ENCODE results near the gene CUEDC1. TPM values are rescaled to one million over a fixed set of nuclear protein-coding genes. Genes with fewer than 3 reads are reported as not detected.

Gene CUEDC1
- total and polyA plus RNA-seq, 9 of the 15 experiments (the other 6 are each of a cell fraction or from before 2014, with no cell fraction given): 0.20 to 4.1 (median 1.6) TPM; not detected in 1

DNA sequence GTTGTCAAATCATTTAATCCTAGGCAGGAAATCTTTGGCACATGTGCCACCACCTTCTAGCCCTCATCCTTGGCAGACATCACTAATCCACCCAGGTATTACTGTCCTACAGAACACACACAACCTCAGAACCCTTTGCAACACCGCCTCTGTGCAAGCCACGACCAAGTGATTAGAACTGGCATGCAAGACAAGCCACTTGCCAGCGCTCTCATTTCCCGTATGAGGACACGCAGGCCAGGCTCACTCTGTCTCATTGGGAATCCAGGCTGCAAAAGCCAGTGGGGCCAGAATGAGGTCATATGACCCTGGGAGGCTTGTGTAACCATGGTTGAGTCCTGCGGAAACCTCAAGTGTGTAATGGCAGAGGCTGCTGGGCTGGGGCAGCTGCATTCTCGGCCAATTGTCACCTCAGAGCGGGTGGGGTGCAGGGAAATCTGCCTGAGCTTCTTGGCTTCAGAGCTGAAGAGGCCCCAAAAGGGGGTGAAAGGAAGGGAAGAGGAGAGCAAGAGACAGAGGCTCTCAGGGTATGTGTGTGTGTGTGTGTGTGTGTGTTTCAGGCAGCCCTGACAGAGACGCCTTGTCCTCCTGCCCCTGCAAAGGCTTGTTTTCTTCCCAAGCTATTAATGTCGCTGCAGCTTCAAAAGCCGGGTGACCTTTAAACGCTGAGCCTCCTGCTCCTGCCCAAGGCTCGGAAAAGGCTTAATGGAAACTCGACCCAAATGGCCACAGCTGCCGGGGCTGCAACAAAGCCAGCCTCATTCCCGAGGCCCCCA lies 62.2 kb downstream of the CUEDC1 start:
- Histone ChIP-seq H3K4me3 (no peak overlapping the region), H4K20me1 (replicated peaks; ENCODE audit: control insufficient read depth, insufficient read depth, low read length) (no peaks in the 10 kb centered on the region; the same call in none of the 2 replicates), H3K4me1 (replicated peaks in 1 of 2; ENCODE audit: control insufficient read depth in 2 of 2, insufficient read depth in 2 of 2, low read length in 2 of 2) (peaks cover 0 to 8% of the 10 kb centered on the region in 2 experiments; a peak in 2 of 5 replicates), H3K36me3 (ENCODE audit: control insufficient read depth, insufficient read depth, low read length) (no peaks in the 10 kb centered on the region), H3K9me3 (replicated peaks; ENCODE audit: control insufficient read depth, insufficient read depth, low read depth, low read length) (no peaks in the 10 kb centered on the region), H3K4me2 (ENCODE audit: insufficient read depth, low read length) (no peak overlapping the region), H3K9me1 (ENCODE audit: control insufficient read depth, insufficient read depth, low read length) (peaks cover 4% of the 10 kb centered on the region), H2AFZ (ENCODE audit: low read depth, low read length) (no peak overlapping the region), H3K79me2 (ENCODE audit: control insufficient read depth, insufficient read depth, low read length) (no peaks in the 10 kb centered on the region), H3K27ac (ENCODE audit: extremely low read depth, low read depth, low read length) (no peak overlapping the region), H3K9ac (ENCODE audit: insufficient read depth in 1 of 2, low read depth in 2 of 2, low read length in 2 of 2) (peak overlapping the region in 1 of 2 experiments; percentile 47; a peak in 1 of 4 replicates), H3K27me3 (ENCODE audit: control insufficient read depth in 2 of 2, insufficient read depth in 2 of 2, low read length in 2 of 2) (peaks cover 5 to 47% of the 10 kb centered on the region in 2 experiments)
- in situ Hi-C loops (cut with MboI) (no loop called here), intact Hi-C loops (cut with micrococcal nuclease) (loop anchor here (1.0 to 10.0 kb wide), 3 partner anchors 34 to 222 kb away; no protein-coding TSS in a partner anchor)
- peak in 1 of 4 experiments; percentile 11 for DNase-seq (ENCODE audit: extremely low read depth in 1 of 4, low spot score in 3 of 4)
- 25% methylated on average over 16 of the region's 16 CpGs for WGBS (ENCODE audit: insufficient coverage, low coverage, missing lambda C conversion rate)
- no TSS peak for BruUV-seq (replicated peaks)
- ChIA-PET CTCF (ENCODE audit: low intra/inter-chr PET ratio) (interaction anchor here (0.6 to 1.3 kb wide), 2 partner anchors 102 to 106 kb away, joined by 4 read pairs; no protein-coding TSS in a partner anchor), POLR2A (interaction anchor here (0.6 to 1.3 kb wide), 5 partner anchors 75 to 1417 kb away, joined by 3 to 5 read pairs (median 4); no protein-coding TSS in a partner anchor)
- peak; percentile 19 for FAIRE-seq
- ATAC-seq: peak; percentile 33
- TF ChIP-seq CC2D1A (IDR thresholded peaks at IDR 0.05) (peak; percentile 6; the same call in 1 of the 2 replicates), ARHGAP35 (IDR thresholded peaks at IDR 0.05; ENCODE audit: partially characterized antibody) (no peak), ZNF23 (CRISPR knock-in tag; IDR thresholded peaks at IDR 0.05) (peak; percentile 66; the same call in 1 of the 2 replicates), CHD2 (IDR thresholded peaks at IDR 0.05; ENCODE audit: low read depth, low read length) (0 out of 2 replicates have a peak, but pooled peaks have one; percentile 4), CTBP1 (IDR thresholded peaks at IDR 0.05; ENCODE audit: borderline replicate concordance) (0 out of 2 replicates have a peak, but pooled peaks have one; percentile 5), HOXB6 (CRISPR knock-in tag; IDR thresholded peaks at IDR 0.05; ENCODE audit: borderline replicate concordance) (no peak), ZBTB17 (CRISPR knock-in tag; IDR thresholded peaks at IDR 0.05) (peak; percentile 87; the same call in 1 of the 2 replicates)
- TF ChIP-seq, protein P1, sequence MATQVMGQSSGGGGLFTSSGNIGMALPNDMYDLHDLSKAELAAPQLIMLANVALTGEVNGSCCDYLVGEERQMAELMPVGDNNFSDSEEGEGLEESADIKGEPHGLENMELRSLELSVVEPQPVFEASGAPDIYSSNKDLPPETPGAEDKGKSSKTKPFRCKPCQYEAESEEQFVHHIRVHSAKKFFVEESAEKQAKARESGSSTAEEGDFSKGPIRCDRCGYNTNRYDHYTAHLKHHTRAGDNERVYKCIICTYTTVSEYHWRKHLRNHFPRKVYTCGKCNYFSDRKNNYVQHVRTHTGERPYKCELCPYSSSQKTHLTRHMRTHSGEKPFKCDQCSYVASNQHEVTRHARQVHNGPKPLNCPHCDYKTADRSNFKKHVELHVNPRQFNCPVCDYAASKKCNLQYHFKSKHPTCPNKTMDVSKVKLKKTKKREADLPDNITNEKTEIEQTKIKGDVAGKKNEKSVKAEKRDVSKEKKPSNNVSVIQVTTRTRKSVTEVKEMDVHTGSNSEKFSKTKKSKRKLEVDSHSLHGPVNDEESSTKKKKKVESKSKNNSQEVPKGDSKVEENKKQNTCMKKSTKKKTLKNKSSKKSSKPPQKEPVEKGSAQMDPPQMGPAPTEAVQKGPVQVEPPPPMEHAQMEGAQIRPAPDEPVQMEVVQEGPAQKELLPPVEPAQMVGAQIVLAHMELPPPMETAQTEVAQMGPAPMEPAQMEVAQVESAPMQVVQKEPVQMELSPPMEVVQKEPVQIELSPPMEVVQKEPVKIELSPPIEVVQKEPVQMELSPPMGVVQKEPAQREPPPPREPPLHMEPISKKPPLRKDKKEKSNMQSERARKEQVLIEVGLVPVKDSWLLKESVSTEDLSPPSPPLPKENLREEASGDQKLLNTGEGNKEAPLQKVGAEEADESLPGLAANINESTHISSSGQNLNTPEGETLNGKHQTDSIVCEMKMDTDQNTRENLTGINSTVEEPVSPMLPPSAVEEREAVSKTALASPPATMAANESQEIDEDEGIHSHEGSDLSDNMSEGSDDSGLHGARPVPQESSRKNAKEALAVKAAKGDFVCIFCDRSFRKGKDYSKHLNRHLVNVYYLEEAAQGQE (IDR thresholded peaks at IDR 0.05; ENCODE audit: borderline replicate concordance): peak; percentile 1; the same call in 1 of the 2 replicates
- TF ChIP-seq, protein P1 (CRISPR knock-in tag; IDR thresholded peaks at IDR 0.05; ENCODE audit: low read depth): no peak
- TF ChIP-seq, protein P2, sequence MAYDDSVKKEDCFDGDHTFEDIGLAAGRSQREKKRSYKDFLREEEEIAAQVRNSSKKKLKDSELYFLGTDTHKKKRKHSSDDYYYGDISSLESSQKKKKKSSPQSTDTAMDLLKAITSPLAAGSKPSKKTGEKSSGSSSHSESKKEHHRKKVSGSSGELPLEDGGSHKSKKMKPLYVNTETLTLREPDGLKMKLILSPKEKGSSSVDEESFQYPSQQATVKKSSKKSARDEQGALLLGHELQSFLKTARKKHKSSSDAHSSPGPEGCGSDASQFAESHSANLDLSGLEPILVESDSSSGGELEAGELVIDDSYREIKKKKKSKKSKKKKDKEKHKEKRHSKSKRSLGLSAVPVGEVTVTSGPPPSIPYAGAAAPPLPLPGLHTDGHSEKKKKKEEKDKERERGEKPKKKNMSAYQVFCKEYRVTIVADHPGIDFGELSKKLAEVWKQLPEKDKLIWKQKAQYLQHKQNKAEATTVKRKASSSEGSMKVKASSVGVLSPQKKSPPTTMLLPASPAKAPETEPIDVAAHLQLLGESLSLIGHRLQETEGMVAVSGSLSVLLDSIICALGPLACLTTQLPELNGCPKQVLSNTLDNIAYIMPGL (CRISPR knock-in tag; IDR thresholded peaks at IDR 0.05): no peak
